ENCODE results near the gene IPO7. TPM values are rescaled to one million over a fixed set of nuclear protein-coding genes. Genes with fewer than 3 reads are reported as not detected.

IPO7 gene
- total RNA-seq, 1 experiment from 2014 or later = 126 TPM

DNA sequence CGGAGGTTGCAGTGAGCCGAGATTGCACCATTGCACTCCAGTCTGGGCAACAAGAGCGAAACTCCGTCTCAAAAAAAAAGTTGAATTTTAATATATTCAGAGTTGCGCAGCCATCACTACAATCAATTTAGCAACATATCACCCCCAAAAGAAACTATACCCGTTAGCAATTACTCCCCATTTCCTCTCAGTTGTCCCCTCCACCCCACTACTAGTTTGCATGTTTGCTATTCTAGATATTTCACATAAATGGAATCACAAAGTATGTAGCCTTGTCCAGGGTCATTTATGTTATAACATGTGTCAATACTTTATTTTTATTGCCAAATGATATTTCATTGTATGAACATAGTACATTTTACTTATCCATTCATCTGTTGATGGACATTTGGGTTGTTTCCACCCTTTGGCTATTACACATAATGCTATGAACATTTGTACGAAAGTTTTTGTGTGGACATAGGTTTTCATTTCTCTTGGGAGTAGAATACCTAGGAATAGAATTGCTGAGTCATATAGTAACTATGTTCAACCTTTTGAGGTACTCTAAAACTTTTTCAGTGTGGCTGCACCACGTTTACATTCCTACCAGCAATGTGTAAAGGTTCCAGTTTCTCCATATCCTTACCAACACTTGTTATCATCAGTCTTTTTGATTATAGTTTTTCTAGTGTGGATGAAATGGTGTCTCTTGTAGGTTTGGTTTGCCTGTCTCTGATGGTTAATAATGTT, 78.5 kb downstream of the IPO7 start:
- H3K9me2 ChIP-seq (ENCODE audit: insufficient read depth) = no peaks in the 10 kb centered on the region
- peaks cover 14% of the 10 kb centered on the region for H3F3A ChIP-seq (ENCODE audit: insufficient read depth, low read depth)
- no TSS peak for BruUV-seq (replicated peaks)
- CTCF ChIA-PET = interaction anchor here (0.6 kb wide), 1 partner anchor 291 kb away, joined by 3 read pairs; no protein-coding TSS in a partner anchor
- POLR2A ChIA-PET (ENCODE audit: unreplicated experiment) = interaction anchor here (0.6 to 0.9 kb wide), 2 partner anchors 103 to 150 kb away, joined by 6 to 9 read pairs; no protein-coding TSS in a partner anchor
- peak overlapping the region; percentile 98 for H3K4me2 ChIP-seq
- no peaks in the 10 kb centered on the region for H3K27me3 ChIP-seq (ENCODE audit: insufficient read depth, low read depth)
- H3K4me1 ChIP-seq (replicated peaks; ENCODE audit: insufficient read depth) = peaks cover 22% of the 10 kb centered on the region
- intact Hi-C loops (cut with micrococcal nuclease; ENCODE audit: unreplicated experiment) = no loop called here
- no peaks in the 10 kb centered on the region for H3K36me3 ChIP-seq (ENCODE audit: low read depth)
- H3K79me2 ChIP-seq (ENCODE audit: low read depth) = peaks cover 50% of the 10 kb centered on the region
- TF ChIP-seq CTCF (conservative IDR thresholded peaks at IDR 0.05) (no peak), EZH2 (IDR thresholded peaks at IDR 0.05; ENCODE audit: low read depth) (no peak)
- no peak overlapping the region for H2AFZ ChIP-seq
- H4K20me1 ChIP-seq (ENCODE audit: insufficient read depth) = no peaks in the 10 kb centered on the region
- peak overlapping the region; percentile 96 for H3K27ac ChIP-seq
- peak overlapping the region; percentile 86; the same call in 1 of the 2 replicates for H3K4me3 ChIP-seq
- H3K9me3 ChIP-seq (ENCODE audit: insufficient read depth, low read depth) = no peaks in the 10 kb centered on the region
- peak in 1 of 2 experiments; percentile 45 for DNase-seq

DNA sequence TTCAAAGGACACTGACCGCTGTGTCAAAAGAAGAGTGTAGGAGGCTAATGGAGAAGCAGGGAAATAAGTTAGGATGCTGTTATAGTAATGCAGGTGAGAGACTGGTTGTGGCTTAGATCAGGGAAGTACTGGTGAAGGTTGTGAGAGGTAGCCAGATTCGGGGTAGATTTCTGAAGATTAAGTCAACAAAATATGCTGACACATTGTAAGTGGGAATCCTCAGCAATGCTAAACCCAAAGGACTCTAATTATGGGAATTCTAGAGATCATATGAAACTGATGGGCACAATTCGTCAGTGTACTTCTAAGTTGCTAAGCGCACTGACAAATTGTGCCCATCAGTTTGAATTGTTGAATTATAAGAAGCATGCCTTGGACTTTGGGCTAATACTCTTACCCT, 86.3 kb downstream of the IPO7 start:
- Histone ChIP-seq H4K20me1 (ENCODE audit: insufficient read depth) (no peaks in the 10 kb centered on the region), H3K27me3 (ENCODE audit: insufficient read depth, low read depth) (no peaks in the 10 kb centered on the region), H3K4me1 (replicated peaks; ENCODE audit: insufficient read depth) (no peaks in the 10 kb centered on the region), H2AFZ (no peak overlapping the region), H3K9me3 (ENCODE audit: insufficient read depth, low read depth) (no peaks in the 10 kb centered on the region), H3K9me2 (ENCODE audit: insufficient read depth) (no peaks in the 10 kb centered on the region), H3F3A (ENCODE audit: insufficient read depth, low read depth) (no peaks in the 10 kb centered on the region), H3K79me2 (ENCODE audit: low read depth) (0 out of 2 replicates have a peak, but pooled peaks cover 8% of the 10 kb centered on the region), H3K36me3 (ENCODE audit: low read depth) (no peaks in the 10 kb centered on the region), H3K4me3 (no peak overlapping the region), H3K4me2 (no peak overlapping the region), H3K27ac (no peak overlapping the region)
- intact Hi-C loops (cut with micrococcal nuclease; ENCODE audit: unreplicated experiment) = no loop called here
- CTCF ChIA-PET = no interaction called here
- BruUV-seq (replicated peaks) = no TSS peak
- DNase-seq = no peak
- TF ChIP-seq EZH2 (IDR thresholded peaks at IDR 0.05; ENCODE audit: low read depth) (no peak), CTCF (conservative IDR thresholded peaks at IDR 0.05) (no peak)
- POLR2A ChIA-PET (ENCODE audit: unreplicated experiment) = interaction anchor here (0.7 kb wide), 1 partner anchor 77 kb away, joined by 7 read pairs; no protein-coding TSS in a partner anchor

- POLR2A ChIA-PET (ENCODE audit: unreplicated experiment) = no interaction called here
- intact Hi-C loops (cut with micrococcal nuclease; ENCODE audit: unreplicated experiment) = no loop called here
Measured at GRCh38 chr11:9473408-9473807, 89.0 kb downstream of the IPO7 start.

More at GRCh38 chr11:9473408-9473807, 89.0 kb downstream of the IPO7 start:
- BruUV-seq (replicated peaks) = no TSS peak
- Histone ChIP-seq H3K27ac (no peak overlapping the region), H4K20me1 (ENCODE audit: insufficient read depth) (no peaks in the 10 kb centered on the region), H3K27me3 (ENCODE audit: insufficient read depth, low read depth) (no peaks in the 10 kb centered on the region), H3F3A (ENCODE audit: insufficient read depth, low read depth) (no peaks in the 10 kb centered on the region), H2AFZ (no peak overlapping the region), H3K36me3 (ENCODE audit: low read depth) (no peaks in the 10 kb centered on the region), H3K9me2 (ENCODE audit: insufficient read depth) (no peaks in the 10 kb centered on the region), H3K4me1 (replicated peaks; ENCODE audit: insufficient read depth) (no peaks in the 10 kb centered on the region), H3K79me2 (ENCODE audit: low read depth) (0 out of 2 replicates have a peak, but pooled peaks cover 4% of the 10 kb centered on the region), H3K9me3 (ENCODE audit: insufficient read depth, low read depth) (no peaks in the 10 kb centered on the region), H3K4me2 (no peak overlapping the region), H3K4me3 (no peak overlapping the region)
- CTCF ChIA-PET = no interaction called here
- DNase-seq = no peak
- TF ChIP-seq EZH2 (IDR thresholded peaks at IDR 0.05; ENCODE audit: low read depth) (no peak), CTCF (conservative IDR thresholded peaks at IDR 0.05) (no peak)
